Type B pancreatic cell (in vitro differentiated cells): Measurements from ENCODE around the gene SLC5A3. TPM values are rescaled to one million over a fixed set of nuclear protein-coding genes. Genes with fewer than 3 reads are reported as not detected.

ENCODE experiments used
- DNase-seq: peaks from one replicate; pipeline ENCODE4 v3.0.0; 2021; ENCODE audit warnings: mixed read lengths; ENCODE audit not compliant: unreplicated experiment; ENCODE audit errors: extremely low spot score
- H3K27ac Mint-ChIP-seq: 2 replicates; pipeline ENCODE4 v1.8.0; 2021; ENCODE audit warnings: mild to moderate bottlenecking, mixed read lengths
- H3K27me3 Mint-ChIP-seq: 2 replicates; pipeline ENCODE4 v1.8.0; 2021; ENCODE audit warnings: mixed read lengths
- H3K36me3 Mint-ChIP-seq: 2 replicates; pipeline ENCODE4 v1.8.0; 2021; ENCODE audit warnings: mixed read lengths
- H3K4me1 Mint-ChIP-seq: one replicate; pipeline ENCODE4 v1.8.0; 2021; ENCODE audit warnings: mixed read lengths; ENCODE audit not compliant: unreplicated experiment
- H3K4me3 Mint-ChIP-seq: 2 replicates; pipeline ENCODE4 v1.8.0; 2021; ENCODE audit warnings: mild to moderate bottlenecking, mixed read lengths
- H3K9me3 Mint-ChIP-seq: 2 replicates; pipeline ENCODE4 v1.8.0; 2021; ENCODE audit warnings: mixed read lengths
- CTCF ChIP-seq: fragments of 200-600 bp; sonication (generic); conservative IDR thresholded peaks from 2 replicates; pipeline ENCODE4 v1.5.0; 2021; ENCODE audit warnings: antibody characterized with exemption, mild to moderate bottlenecking
- total RNA-seq: library from RNA; stranded (reverse); gene quantifications from 2 replicates; pipeline ENCODE4 v1.2.1, GENCODE V29; 2021; ENCODE audit warnings: low replicate concordance

SLC5A3 gene
- total RNA-seq, 1 donor from 2014 or later = 28.8 TPM

- H3K27me3 Mint-ChIP-seq = no peaks in the 10 kb centered on the region
- no peaks in the 10 kb centered on the region for H3K9me3 Mint-ChIP-seq
- no peak overlapping the region for H3K27ac Mint-ChIP-seq
- peaks cover 17% of the 10 kb centered on the region for H3K36me3 Mint-ChIP-seq
- no peak overlapping the region for H3K4me3 Mint-ChIP-seq
- peaks cover 16% of the 10 kb centered on the region for H3K4me1 Mint-ChIP-seq
- DNase-seq = no peak
- TF ChIP-seq CTCF = no peak
These were observed 13.5 kb downstream of the SLC5A3 start for GRCh38 chr21:34086887-34087306.

- Mint-ChIP-seq H3K36me3 (peaks cover 10% of the 10 kb centered on the region), H3K9me3 (no peaks in the 10 kb centered on the region), H3K27me3 (no peaks in the 10 kb centered on the region), H3K4me1 (peaks cover 13% of the 10 kb centered on the region), H3K27ac (no peak overlapping the region), H3K4me3 (no peak overlapping the region)
- TF ChIP-seq CTCF = no peak
- no peak for DNase-seq
These were observed 15.4 kb downstream of the SLC5A3 start for GRCh38 chr21:34088752-34089151.

GRCh38 chr21:34091032-34091431 is 17.7 kb downstream of the SLC5A3 start:
- H3K4me1 Mint-ChIP-seq = peaks cover 16% of the 10 kb centered on the region
- no peaks in the 10 kb centered on the region for H3K27me3 Mint-ChIP-seq
- H3K27ac Mint-ChIP-seq = no peak overlapping the region

GRCh38 chr21:34091607-34092006 is 18.2 kb downstream of the SLC5A3 start:
- no peaks in the 10 kb centered on the region for H3K27me3 Mint-ChIP-seq

More at GRCh38 chr21:34091032-34091431, 17.7 kb downstream of the SLC5A3 start:
- no peak for TF ChIP-seq CTCF
- Mint-ChIP-seq H3K4me3 (no peak overlapping the region), H3K9me3 (no peaks in the 10 kb centered on the region), H3K36me3 (peaks cover 15% of the 10 kb centered on the region)
- DNase-seq = no peak

GRCh38 chr21:34092262-34092921 is 19.0 kb downstream of the SLC5A3 start:
- Mint-ChIP-seq H3K27ac (no peak overlapping the region), H3K4me3 (no peak overlapping the region), H3K27me3 (no peaks in the 10 kb centered on the region), H3K4me1 (peaks cover 16% of the 10 kb centered on the region), H3K9me3 (no peaks in the 10 kb centered on the region), H3K36me3 (peaks cover 23% of the 10 kb centered on the region)
- no peak for DNase-seq
- no peak for TF ChIP-seq CTCF

More at GRCh38 chr21:34091607-34092006, 18.2 kb downstream of the SLC5A3 start:
- H3K27ac Mint-ChIP-seq = no peak overlapping the region
- H3K4me1 Mint-ChIP-seq = peaks cover 16% of the 10 kb centered on the region
- TF ChIP-seq CTCF = peak; percentile 71
- DNase-seq = no peak
- no peaks in the 10 kb centered on the region for H3K9me3 Mint-ChIP-seq
- peaks cover 16% of the 10 kb centered on the region for H3K36me3 Mint-ChIP-seq
- H3K4me3 Mint-ChIP-seq = no peak overlapping the region
